GM18526 (cell line): ENCODE data around the gene NR2F2.

Experiments used
- POLR2A ChIP-seq: IDR thresholded peaks from 3 replicates; pipeline ENCODE4 v1.6.1; 2011; ENCODE audit not compliant: insufficient read length; ENCODE audit errors: extremely low read depth

NR2F2 gene

GRCh38 chr15:96312641-96313335 lies 17.7 kb upstream of the NR2F2 start:
- TF ChIP-seq POLR2A = no peak

DNA sequence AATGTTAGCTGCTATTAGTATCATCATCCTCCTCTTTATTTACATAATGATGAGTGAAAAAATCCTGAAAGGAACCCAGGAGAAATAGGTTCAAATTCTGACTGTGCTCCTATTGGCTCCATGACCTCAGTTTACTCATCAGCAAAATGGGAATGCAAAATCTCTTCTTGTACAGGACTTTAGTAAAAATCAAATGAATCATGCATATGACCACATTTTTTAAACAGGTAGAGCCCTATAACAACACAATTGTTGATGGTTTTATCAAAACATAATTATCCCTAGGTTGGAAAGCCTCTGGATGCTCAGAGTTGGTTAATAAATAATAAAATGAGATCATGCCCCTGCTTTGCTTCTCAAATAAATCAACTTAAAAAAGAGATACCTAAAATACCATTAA lies 16.0 kb upstream of the NR2F2 start:
- TF ChIP-seq POLR2A = no peak

GRCh38 chr15:96314963-96315362 lies 15.5 kb upstream of the NR2F2 start:
- TF ChIP-seq POLR2A = no peak

DNA sequence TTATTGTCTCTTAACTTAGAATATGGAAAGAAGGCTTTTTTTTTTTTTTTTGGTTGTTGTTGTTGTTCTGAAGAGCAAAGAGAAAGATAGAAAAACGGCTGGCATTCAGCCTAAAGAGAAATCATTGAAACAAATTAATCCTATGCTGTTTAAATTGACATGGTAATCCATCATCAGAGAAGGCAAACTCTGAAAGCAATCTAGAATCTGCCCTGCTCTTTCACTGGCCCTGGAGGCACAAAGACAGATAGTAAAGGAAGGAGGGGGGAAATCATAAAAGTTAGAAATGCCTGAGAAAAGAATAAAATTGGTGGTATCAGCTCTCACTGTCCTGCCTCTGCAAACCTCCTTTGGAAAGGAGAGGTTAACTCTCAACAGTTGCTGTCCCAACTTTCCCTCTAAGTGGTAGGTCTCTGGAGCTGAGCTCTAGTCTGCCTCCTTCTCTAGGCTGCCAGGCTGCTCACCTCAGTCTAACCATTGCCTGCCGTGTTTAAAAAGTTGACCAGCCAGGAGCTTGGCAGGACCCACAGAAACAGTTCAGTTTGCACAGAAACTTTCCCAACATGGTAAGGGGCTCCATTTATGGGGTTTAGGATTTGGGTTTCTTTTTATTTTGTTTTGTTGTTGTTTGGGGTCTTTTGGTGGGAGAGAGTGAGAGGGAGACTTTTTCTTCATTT lies 13.4 kb upstream of the NR2F2 start:
- no peak for TF ChIP-seq POLR2A

DNA sequence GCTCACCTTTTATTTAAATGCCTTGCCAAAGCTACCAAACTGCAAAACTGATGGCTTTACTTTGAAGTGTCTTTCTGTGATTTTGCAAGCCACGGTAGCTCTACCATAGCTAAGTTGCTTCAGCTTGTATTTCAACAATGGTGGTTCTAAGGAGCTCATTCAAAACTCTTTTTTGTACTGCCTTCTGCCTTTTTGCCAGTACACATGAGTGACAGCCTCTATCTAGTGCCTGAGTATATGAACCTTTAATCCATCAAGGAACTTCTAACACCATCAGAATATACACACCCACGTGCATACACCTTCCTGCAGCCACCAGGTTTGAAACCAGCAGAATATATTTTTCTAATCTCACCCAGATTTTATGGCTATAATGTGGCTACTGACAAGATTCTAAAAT lies 10.4 kb upstream of the NR2F2 start:
- TF ChIP-seq POLR2A = no peak

DNA sequence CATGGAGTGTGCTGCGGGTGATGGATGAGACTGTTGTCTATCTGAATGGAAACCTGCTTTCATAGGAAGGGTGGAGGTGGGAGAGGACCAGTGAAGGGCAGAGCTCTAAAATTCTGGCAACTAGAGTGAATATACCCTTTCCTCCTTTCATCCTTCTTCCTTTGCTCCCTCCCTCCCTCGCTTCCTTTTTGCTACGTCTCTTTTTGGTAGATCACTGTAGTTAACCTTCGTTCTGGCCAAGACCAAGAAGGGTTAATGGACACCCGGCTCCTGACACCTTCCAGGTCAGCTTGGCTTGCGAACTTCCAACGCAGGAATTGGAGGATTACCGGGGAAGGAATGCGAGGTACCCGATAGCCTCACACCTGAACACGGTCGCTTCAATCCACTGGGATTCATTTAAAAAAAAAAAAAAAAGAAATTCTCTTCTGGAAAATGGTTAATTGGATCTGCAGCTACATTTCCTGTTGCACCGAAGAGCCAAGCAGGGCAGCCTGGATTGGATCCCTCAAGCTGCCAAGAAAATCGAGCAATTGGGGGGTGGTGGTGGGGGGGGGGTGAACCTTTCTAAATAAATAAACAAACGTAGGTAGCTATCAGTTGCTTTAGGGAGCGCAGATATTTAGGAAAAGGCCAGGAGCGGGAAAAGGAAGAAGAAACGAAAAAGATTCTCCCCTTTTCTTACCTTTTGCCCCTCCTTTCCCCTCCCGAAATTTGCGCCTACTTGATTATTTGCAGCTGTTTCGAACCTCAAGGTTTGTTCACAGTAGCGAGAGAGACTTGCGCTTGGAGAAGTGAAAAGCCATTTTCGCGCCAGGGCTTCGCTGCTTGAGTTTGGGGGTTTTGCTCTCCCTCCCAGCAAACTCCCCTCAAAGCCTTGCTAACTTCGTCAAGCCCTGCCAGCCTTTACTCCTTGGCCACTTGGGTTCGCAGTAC lies 9.5 kb upstream of the NR2F2 start:
- no peak for TF ChIP-seq POLR2A

- TF ChIP-seq POLR2A = no peak
Measured at GRCh38 chr15:96321639-96322535, 8.6 kb upstream of the NR2F2 start.

DNA sequence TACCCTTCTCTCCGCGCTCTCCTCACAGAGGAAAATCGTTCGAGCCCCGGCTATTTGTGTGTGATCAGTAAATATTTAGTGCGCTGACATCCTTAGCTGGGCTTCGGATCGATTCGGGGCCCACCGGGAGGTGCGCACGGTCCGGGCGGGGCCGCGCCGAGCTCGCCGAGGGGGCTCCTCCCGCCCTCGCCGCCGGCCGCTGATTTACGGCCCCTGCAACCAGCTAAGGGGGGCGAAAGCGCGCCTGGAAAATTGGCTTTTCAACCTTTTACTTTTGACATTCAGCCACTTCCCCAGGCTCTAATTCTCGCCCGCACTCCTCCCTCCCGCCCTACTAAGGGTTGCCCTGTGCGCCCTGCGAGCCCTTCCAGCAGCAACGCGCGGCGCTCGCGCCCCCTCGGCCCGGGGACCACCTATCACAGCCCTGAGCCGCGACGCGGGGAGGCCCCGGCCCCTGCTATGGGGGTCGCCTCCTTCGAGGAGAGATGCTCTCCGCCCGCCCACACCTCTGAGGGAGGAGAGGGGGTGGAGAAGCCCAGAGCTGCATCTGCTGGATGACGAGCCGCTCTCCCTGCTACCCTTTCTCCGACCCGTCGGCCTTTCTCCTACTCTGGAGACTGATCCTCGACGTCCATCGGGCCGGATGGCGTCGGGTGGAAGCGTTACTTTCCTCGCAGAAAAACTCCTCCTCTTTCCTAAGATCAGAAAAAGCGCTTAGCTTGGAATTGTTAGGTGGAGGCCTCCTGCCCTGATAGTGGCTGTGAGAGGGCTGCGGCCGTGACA lies 7.8 kb upstream of the NR2F2 start:
- no peak for TF ChIP-seq POLR2A

- TF ChIP-seq POLR2A = no peak
Measured at GRCh38 chr15:96323319-96324145, 7.0 kb upstream of the NR2F2 start.

DNA sequence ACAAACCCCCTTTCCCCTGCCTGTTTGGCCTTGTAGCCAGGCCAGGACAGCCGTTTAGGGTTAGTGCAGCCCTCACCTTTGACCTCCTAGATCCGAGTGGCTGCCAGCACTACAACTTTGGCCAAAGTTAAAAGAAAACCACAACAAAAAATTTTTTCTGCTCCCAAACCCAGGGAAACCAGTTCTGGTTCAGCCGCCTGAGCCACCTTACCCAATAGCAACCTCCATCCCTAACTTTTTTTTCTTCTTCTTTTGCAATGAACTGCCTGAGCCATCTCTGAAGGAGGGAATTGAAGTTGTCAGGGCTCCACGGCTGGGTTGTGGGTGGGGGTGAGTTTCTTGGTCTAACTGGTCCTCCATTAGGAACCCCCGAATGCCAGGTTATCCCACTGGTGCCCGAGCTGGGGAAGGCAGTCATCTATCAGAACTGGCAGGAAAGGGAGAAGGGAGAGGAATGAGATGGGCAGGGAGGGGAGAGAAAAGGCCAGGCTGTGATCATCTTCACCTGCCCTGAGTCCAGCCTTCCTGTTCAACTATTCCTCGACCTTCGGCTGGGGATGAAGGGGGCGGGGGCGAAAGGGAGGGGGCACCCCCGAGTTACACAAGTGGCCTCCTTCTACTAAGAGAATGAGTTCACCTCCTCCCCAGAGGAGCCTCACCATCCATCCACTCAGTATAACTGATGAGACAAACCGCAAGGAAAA lies 6.2 kb upstream of the NR2F2 start:
- no peak for TF ChIP-seq POLR2A

DNA sequence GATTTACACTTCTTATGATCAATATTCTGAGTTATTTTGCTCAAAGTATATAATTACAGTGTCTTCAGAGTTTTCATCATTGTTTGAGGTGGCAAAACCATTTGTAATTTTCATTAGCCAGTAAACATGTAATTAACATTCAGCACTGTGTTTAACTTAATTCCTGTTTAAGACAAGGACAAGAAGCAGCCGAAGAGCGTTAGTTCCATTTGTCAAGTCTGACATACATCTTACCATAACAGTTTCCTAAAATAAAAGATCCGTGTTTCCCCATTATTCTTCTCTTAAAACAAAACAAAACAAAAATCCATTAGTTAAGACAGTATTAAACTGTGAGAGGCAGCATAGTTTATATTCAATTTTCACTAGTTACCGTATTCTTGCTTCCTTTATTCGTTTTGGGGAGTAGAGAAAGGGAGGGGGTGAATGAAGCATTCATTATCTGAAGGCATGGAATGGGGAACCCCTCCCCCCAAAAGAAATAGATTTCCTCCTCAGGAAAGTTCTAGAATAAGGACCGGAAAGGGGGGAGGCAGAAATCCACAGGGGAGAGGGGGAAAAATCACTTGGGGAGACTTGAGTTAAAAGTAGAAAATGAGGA lies 5.5 kb upstream of the NR2F2 start:
- no peak for TF ChIP-seq POLR2A

GRCh38 chr15:96325541-96326327 lies 4.8 kb upstream of the NR2F2 start:
- TF ChIP-seq POLR2A = no peak
